ENCODE measurements around the gene SOCS6.

Gene SOCS6

DNA sequence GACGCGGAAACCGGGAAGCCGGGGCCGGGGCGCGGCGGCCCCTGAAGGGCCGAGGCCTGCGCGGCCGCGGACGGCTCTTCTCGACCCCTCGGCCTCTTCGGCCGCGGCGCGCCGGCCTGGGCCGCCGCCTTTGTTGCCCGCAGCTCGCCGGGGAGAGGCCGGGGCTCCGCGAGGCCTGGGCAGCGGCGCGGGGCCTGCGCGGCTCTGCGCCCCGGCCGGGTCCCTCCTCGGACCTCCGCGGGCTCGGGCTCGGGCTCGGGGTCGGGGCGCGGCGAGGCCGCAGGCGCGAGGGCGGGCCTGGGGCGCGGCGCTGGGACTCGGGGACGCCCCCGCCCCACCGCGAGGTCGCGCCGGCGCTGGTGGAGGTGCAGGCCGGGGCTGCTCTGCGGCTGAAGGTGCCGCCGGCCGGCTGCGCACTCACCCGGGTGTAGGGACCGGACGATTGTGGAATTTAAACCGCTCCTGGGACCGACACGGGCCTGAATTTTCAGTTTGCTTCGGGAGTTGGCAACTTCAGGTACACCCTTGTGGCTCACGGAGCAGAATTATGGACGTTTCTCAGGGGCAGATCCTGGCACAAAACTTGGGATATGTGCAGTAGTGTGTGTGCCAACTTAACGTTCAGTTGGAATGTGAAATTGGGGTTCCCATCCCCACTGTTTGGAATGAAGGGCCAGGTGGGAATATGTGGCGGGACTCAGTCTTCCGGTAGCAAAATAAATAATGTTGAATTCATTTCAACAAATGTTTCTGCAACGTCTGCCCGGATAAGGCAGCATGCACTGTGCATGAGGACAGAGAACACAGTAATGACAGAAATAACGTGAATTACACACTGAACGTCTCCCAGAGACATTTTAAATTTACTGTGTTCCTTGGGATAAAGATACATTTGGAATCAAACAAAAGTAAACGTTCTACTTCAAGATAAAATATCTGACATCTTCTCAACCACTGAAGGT, 787 bp downstream of the SOCS6 start:
- peak overlapping the region; percentile 82 for H3K4me3 ChIP-seq (ENCODE audit: low read length)
- peak; percentile 31 for DNase-seq (ENCODE audit: low read depth)
- TF ChIP-seq, protein P1, sequence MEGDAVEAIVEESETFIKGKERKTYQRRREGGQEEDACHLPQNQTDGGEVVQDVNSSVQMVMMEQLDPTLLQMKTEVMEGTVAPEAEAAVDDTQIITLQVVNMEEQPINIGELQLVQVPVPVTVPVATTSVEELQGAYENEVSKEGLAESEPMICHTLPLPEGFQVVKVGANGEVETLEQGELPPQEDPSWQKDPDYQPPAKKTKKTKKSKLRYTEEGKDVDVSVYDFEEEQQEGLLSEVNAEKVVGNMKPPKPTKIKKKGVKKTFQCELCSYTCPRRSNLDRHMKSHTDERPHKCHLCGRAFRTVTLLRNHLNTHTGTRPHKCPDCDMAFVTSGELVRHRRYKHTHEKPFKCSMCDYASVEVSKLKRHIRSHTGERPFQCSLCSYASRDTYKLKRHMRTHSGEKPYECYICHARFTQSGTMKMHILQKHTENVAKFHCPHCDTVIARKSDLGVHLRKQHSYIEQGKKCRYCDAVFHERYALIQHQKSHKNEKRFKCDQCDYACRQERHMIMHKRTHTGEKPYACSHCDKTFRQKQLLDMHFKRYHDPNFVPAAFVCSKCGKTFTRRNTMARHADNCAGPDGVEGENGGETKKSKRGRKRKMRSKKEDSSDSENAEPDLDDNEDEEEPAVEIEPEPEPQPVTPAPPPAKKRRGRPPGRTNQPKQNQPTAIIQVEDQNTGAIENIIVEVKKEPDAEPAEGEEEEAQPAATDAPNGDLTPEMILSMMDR (IDR thresholded peaks at IDR 0.05; ENCODE audit: insufficient read depth, low read depth, low read length, missing control alignments), result no peak

DNA sequence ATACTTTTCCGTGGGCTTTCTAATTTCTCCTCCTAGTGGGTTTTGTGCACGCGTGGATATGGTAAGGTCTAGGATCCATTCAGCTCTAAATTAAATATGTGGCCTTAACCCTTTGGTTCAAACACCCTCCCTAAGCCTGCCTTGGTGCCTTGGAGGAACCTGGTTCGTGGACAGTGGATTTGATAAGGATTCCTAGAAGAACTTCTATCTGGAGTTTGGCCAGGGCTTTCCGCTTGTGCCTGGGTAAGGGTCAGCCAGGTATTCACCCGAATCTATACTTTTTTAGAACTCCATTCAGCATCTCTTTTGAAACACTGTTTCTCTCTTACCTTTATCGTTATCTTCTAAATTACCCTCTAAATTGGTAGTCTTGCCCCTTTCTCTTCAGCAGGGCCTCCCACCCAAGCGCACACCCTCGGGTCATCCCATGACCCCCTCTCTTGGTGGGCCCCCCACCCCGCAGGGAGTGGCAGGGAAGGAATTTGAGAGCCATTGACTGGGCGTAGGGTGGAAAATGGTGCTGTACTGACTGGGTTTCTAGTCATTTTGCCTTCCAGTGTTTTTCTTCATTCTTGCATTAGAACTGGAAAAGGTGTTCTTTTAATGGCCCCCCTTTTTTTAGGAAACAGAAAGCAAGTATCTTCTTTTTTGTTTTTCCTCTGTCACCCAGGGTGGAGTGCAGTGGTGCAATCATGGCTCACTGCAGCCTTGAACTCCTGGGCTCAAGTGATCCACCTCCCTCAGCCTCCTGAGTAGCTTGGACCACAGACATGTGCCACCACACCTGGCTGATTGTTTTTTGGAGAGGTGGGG, 1.8 kb downstream of the SOCS6 start:
- DNase-seq (ENCODE audit: low read depth), result no peak
- TF ChIP-seq, protein P1 (IDR thresholded peaks at IDR 0.05; ENCODE audit: insufficient read depth, low read depth, low read length, missing control alignments), result no peak
- H3K4me3 ChIP-seq (ENCODE audit: low read length), result peak overlapping the region; percentile 82

DNA sequence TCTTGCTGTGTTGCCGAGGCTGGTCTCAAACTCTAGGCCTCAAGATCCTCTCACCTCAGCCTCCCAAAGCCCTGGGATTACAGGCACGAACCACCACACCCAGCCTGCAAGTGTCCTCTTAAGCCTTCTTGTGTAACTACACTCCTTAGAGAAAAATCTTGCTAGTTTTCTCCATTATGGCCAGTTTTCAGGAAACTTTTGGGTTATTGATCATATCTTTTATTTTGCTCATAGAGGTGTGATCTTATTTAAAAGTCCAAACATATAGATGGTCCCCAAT, 2.4 kb downstream of the SOCS6 start:
- H3K4me3 ChIP-seq (ENCODE audit: low read length), result no peak overlapping the region
- no peak for DNase-seq (ENCODE audit: low read depth)
- TF ChIP-seq, protein P1 (IDR thresholded peaks at IDR 0.05; ENCODE audit: insufficient read depth, low read depth, low read length, missing control alignments), result no peak

DNA sequence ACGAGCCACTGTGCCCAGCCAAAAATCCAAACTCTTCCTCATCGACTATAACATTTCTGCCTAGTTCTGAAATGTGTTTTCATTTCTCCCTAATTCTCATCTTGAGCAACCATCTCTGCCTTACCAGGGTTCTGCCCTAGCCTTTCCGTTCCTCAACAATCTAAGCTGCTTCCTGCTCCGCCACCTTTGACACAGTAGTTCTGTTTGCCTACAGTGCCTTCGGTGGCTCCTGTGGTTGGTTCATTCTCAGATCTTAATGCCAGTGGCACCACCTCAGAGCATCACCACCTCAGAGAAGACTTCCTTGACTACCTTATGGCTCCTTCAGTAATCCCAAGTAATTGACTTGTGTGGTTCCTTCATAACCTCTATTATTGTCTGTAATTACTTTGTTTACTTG, 3.8 kb downstream of the SOCS6 start:
- H3K4me3 ChIP-seq (ENCODE audit: low read length), result no peak overlapping the region
- DNase-seq (ENCODE audit: low read depth), result no peak
- TF ChIP-seq, protein P1 (IDR thresholded peaks at IDR 0.05; ENCODE audit: insufficient read depth, low read depth, low read length, missing control alignments), result no peak

DNA sequence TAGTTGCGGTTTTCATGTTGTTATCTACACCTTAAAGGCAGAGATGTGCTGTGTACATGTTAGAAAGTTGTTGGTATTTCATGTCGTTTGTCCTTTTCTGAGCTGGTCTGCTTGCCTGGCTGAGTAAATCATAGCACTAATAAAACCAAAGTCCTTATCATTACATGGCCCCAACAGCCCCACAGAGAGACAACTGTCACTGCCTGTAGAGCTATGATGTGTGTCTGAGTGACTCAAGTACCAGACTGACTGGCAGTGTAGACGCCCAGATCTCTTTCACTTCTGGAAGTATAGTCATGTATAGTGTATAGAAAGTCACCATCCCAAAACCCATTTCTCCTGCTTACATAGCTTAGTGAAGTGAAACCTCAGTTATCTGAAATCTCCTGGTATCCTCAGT, 4.3 kb downstream of the SOCS6 start:
- TF ChIP-seq, protein P1 (IDR thresholded peaks at IDR 0.05; ENCODE audit: insufficient read depth, low read depth, low read length, missing control alignments), result no peak
- DNase-seq (ENCODE audit: low read depth), result peak; percentile 60
- no peak overlapping the region for H3K4me3 ChIP-seq (ENCODE audit: low read length)

DNA sequence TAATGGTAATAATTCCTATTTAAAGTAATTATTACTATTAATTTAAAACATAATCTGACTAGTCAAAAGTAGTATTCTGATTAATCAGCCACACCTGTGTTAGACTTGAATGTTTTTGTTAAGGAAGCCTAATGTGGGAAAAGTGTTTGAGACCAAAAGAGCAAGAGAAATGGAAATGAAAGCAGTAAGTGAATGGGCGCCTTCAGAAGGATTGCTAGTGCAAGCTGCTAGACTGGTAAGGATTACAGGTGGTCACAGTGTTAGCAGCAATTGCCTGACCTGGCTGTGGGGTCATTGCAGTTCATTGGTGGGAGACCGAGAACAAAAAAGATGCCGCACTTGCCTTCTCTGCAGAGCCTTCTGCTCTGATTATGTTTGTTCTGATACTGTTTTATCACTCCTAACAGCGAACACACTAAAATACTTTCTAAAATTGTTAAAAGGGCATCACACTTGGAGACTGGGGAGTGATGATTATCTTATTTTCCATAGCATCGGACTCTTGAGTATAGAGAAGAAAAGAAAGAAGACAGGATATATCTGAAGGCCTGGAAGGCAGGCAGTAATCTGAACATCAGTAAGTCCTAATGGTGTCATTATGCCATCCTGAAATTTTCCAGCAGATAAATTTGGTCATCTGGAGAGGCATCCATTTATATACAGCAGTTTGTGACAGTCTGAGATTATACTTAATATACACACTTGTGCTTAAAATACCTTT, 5.8 kb downstream of the SOCS6 start:
- DNase-seq (ENCODE audit: low read depth), result no peak
- TF ChIP-seq, protein P1 (IDR thresholded peaks at IDR 0.05; ENCODE audit: insufficient read depth, low read depth, low read length, missing control alignments), result no peak

More for the DNA sequence above, 5.8 kb downstream of the SOCS6 start:
- H3K4me3 ChIP-seq (ENCODE audit: low read length), result no peak overlapping the region
